ENCODE measurements around the gene HERC2. TPM values are rescaled to one million over a fixed set of nuclear protein-coding genes. Genes with fewer than 3 reads are reported as not detected.
"Not testable (repeated sequence)": the region's sequence is repeated elsewhere in the genome, so short reads cannot be mapped to it uniquely, and the experiment has no call there.

Gene HERC2
- total and polyA plus RNA-seq, 12 donors: 24.9 to 63.0 (median 52.1) TPM

DNA sequence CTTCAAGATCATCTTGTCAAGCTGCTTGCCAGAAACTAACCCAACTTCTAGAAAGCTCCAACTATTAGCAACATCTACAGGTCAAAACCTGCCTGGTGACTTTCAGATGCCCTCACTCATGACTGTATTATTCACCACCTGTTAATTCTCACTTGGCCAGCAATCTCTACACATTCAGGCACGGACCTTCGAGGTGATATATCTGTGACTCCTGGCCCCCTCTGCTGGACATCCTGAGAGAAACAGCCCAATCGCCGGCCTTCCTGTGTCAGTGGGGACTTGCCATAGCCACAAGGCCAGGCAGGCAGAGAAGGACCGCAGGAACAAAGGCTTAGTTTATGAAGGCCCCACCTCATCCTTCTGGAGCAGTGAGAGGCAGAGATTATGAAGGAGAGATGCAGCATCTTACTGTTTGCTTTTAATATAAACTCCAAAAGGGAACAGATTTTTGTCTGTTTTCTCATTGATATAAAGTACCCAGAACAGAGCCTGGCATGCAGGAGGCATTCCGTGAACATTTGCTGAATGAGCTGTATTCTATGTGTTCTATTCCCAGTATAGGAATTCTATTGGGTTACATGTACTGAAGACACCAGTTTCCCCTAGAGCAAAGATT, 198.5 kb downstream of the HERC2 start:
- 28 to 57% (median 30%) methylated on average over 2 to 6 of the region's 6 CpGs for WGBS, 4 donors
- TF ChIP-seq POLR2A (IDR thresholded peaks at IDR 0.05): no peak
- TF ChIP-seq, protein P1, sequence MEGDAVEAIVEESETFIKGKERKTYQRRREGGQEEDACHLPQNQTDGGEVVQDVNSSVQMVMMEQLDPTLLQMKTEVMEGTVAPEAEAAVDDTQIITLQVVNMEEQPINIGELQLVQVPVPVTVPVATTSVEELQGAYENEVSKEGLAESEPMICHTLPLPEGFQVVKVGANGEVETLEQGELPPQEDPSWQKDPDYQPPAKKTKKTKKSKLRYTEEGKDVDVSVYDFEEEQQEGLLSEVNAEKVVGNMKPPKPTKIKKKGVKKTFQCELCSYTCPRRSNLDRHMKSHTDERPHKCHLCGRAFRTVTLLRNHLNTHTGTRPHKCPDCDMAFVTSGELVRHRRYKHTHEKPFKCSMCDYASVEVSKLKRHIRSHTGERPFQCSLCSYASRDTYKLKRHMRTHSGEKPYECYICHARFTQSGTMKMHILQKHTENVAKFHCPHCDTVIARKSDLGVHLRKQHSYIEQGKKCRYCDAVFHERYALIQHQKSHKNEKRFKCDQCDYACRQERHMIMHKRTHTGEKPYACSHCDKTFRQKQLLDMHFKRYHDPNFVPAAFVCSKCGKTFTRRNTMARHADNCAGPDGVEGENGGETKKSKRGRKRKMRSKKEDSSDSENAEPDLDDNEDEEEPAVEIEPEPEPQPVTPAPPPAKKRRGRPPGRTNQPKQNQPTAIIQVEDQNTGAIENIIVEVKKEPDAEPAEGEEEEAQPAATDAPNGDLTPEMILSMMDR (IDR thresholded peaks at IDR 0.05): peak; percentile 41 to 68 (median 65)
- DNase-seq: peak; percentile 69 to 90 (median 80)
- Histone ChIP-seq H3K27me3 (no peaks in the 10 kb centered on the region), H3K4me1 (replicated peaks in 1 of 2) (peaks cover 0 to 3% of the 10 kb centered on the region in 2 donors), H3K9me3 (replicated peaks in 1 of 3) (no peaks in the 10 kb centered on the region), H3K4me3 (no peak overlapping the region), H3K36me3 (replicated peaks in 1 of 2) (peaks cover 0 to 47% of the 10 kb centered on the region in 2 donors), H3K27ac (no peak overlapping the region)
- intact Hi-C loops (cut with DNase I): no loop called here

- intact Hi-C loops (cut with DNase I): no loop called here
- H3K4me3 ChIP-seq: no peak overlapping the region
- no peak for DNase-seq
- H3K27ac ChIP-seq: no peak overlapping the region
- no peaks in the 10 kb centered on the region for H3K27me3 ChIP-seq
- H3K36me3 ChIP-seq (replicated peaks in 1 of 2): peaks cover 0 to 58% of the 10 kb centered on the region in 2 donors
- 87 to 90% (median 89%) methylated on average over 25 to 28 of the region's 28 CpGs for WGBS, 4 donors
- TF ChIP-seq POLR2A (IDR thresholded peaks at IDR 0.05): no peak
- TF ChIP-seq, protein P1 (IDR thresholded peaks at IDR 0.05): no peak
- no peaks in the 10 kb centered on the region for H3K4me1 ChIP-seq (replicated peaks in 1 of 2)
- H3K9me3 ChIP-seq (replicated peaks in 1 of 3): no peaks in the 10 kb centered on the region
Observed at GRCh38 chr15:28122038-28122949, 199.7 kb downstream of the HERC2 start.

DNA sequence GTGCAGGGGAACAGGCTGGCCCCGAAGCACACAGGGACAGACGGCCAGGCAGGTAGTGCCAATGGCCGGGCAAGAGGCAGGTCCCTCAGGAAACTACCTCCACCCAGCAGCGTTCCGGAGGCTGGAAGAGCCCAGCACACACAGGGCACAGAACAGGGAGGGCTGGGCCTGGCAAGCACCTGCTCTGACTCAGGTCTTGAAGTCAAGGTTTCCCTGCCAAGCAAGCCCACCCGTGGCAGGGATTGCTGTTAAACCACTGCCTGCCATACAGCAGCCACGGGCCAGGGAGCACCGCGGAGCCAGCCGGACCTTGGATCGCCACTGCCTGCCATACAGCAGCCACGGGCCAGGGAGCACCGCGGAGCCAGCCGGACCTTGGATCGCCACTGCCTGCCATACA, 200.4 kb downstream of the HERC2 start:
- H3K4me1 ChIP-seq (replicated peaks in 1 of 2); H3K4me3 ChIP-seq; intact Hi-C loops (cut with DNase I); DNase-seq; H3K27ac ChIP-seq; H3K27me3 ChIP-seq; H3K9me3 ChIP-seq (replicated peaks in 1 of 3): not testable (repeated sequence)
- H3K36me3 ChIP-seq (replicated peaks in 1 of 2): peaks cover 0 to 62% of the 10 kb centered on the region in 2 donors
- WGBS, 4 donors: 85 to 93% (median 91%) methylated on average over 5 to 12 of the region's 16 CpGs

DNA sequence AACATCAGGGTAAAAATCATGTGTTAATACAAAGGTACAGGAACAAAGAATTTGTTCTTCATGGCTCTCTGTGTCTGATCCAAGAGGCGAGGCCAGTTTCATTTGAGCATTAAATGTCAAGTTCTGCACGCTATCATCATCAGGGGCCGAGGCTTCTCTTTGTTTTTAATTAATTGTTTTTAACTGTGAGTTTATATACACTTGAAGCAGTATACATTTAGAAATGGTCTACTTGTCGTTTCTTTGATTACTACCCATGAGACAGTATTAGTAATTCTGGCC, 201.7 kb downstream of the HERC2 start:
- Histone ChIP-seq H3K4me3 (no peak overlapping the region), H3K27ac (no peak overlapping the region), H3K36me3 (replicated peaks in 1 of 2) (peaks cover 0 to 74% of the 10 kb centered on the region in 2 donors), H3K27me3 (no peaks in the 10 kb centered on the region), H3K4me1 (replicated peaks in 1 of 2) (no peaks in the 10 kb centered on the region), H3K9me3 (replicated peaks in 1 of 3) (no peaks in the 10 kb centered on the region)
- no peak for DNase-seq
- TF ChIP-seq POLR2A (IDR thresholded peaks at IDR 0.05): no peak
- TF ChIP-seq, protein P1 (IDR thresholded peaks at IDR 0.05): no peak
- intact Hi-C loops (cut with DNase I): no loop called here
- 77 to 94% (median 91%) methylated on average over 4 of the region's 4 CpGs for WGBS, 4 donors
